Liver (tissue), 9 donors: ENCODE data around the gene ASPDH. TPM values are rescaled to one million over a fixed set of nuclear protein-coding genes. Genes with fewer than 3 reads are reported as not detected.

Source experiments
- DNase-seq: peaks from one replicate; pipeline ENCODE4 v3.0.0-alpha.2; 2017; ENCODE audit warnings: low spot score
- H3K27ac ChIP-seq, 2 donors: one replicate each; pipeline ENCODE4 v1.7.0; 2013; ENCODE audit warnings: inconsistent platforms in 2 of 2, low read length in 2 of 2, control low read depth in 1 of 2, low read depth in 1 of 2, mild to moderate bottlenecking in 1 of 2
- H3K27me3 ChIP-seq, 4 donors: one replicate each; pipeline versions ENCODE4 v1.6.1 to v1.7.0; 2013; ENCODE audit warnings: low read length in 3 of 4, inconsistent platforms in 1 of 4, mild to moderate bottlenecking in 1 of 4, moderate library complexity in 1 of 4; ENCODE audit not compliant: control insufficient read depth in 4 of 4, insufficient read depth in 4 of 4
- H3K36me3 ChIP-seq, 4 donors: one replicate each; pipeline versions ENCODE4 v1.6.1 to v1.7.0; 2013; ENCODE audit warnings: low read length in 3 of 4, mild to moderate bottlenecking in 3 of 4, low read depth in 1 of 4, moderate library complexity in 1 of 4; ENCODE audit not compliant: control insufficient read depth in 4 of 4, insufficient read depth in 3 of 4
- H3K4me1 ChIP-seq, 4 donors: one replicate each; pipeline versions ENCODE4 v1.6.1 to v1.7.0; 2013; ENCODE audit warnings: low read length in 3 of 4, mild to moderate bottlenecking in 3 of 4, moderate library complexity in 1 of 4; ENCODE audit not compliant: control insufficient read depth in 4 of 4, insufficient read depth in 4 of 4
- H3K4me3 ChIP-seq, 3 donors: one replicate each; pipeline versions ENCODE4 v1.6.1 to v1.7.0; 2013; ENCODE audit warnings: low read length in 3 of 3, control low read depth in 1 of 3, low read depth in 1 of 3, mild to moderate bottlenecking in 1 of 3
- H3K9ac ChIP-seq, 2 donors: one replicate each; pipeline ENCODE4 v1.7.0; 2013; ENCODE audit warnings: low read length in 2 of 2, mild to moderate bottlenecking in 2 of 2, moderate library complexity in 2 of 2, control low read depth in 1 of 2, low read depth in 1 of 2
- H3K9me3 ChIP-seq, 4 donors: one replicate each; pipeline versions ENCODE4 v1.6.1 to v1.7.0; 2013; ENCODE audit warnings: low read length in 3 of 4; ENCODE audit not compliant: control insufficient read depth in 4 of 4
- ATF3 ChIP-seq: IDR thresholded peaks from 2 replicates; pipeline ENCODE4 v1.6.1; 2016; ENCODE audit warnings: antibody characterized with exemption
- CTCF ChIP-seq: fragments of 150-350 bp; IDR thresholded peaks from 2 replicates; pipeline ENCODE4 v1.5.1; 2017; ENCODE audit warnings: improper control_type of control experiment, low read depth, low read length; ENCODE audit not compliant: missing input control
- EGR1 ChIP-seq, 2 donors: IDR thresholded peaks; 2 replicates each; pipeline ENCODE4 v1.6.1; 2016 to 2018; ENCODE audit warnings: antibody characterized with exemption in 2 of 2, low read depth in 2 of 2
- FOXA1 ChIP-seq: IDR thresholded peaks from 2 replicates; pipeline ENCODE4 v1.6.1; 2016; ENCODE audit warnings: antibody characterized with exemption
- HNF4A ChIP-seq, 2 donors: conservative IDR thresholded peaks; 2 replicates each; pipeline ENCODE4 v1.6.1; 2016; ENCODE audit warnings: antibody characterized with exemption in 2 of 2, mild to moderate bottlenecking in 2 of 2
- HNF4G ChIP-seq: IDR thresholded peaks from 2 replicates; pipeline ENCODE4 v1.6.1; 2016; ENCODE audit warnings: antibody characterized with exemption
- JUND ChIP-seq, 2 donors: IDR thresholded peaks; 2 replicates each; pipeline ENCODE4 v1.6.1; 2016; ENCODE audit warnings: antibody characterized with exemption in 2 of 2
- MAX ChIP-seq: IDR thresholded peaks from 2 replicates; pipeline ENCODE4 v1.6.1; 2016; ENCODE audit warnings: antibody characterized with exemption
- RAD21 ChIP-seq, 2 donors: IDR thresholded peaks; 2 replicates each; pipeline ENCODE4 v1.6.1; 2016; ENCODE audit warnings: antibody characterized with exemption in 2 of 2, mild to moderate bottlenecking in 2 of 2
- REST ChIP-seq: IDR thresholded peaks from 2 replicates; pipeline ENCODE4 v1.6.1; 2016; ENCODE audit warnings: antibody characterized with exemption, mild to moderate bottlenecking
- SP1 ChIP-seq: IDR thresholded peaks from 2 replicates; pipeline ENCODE4 v1.6.1; 2018; ENCODE audit warnings: antibody characterized with exemption, mild to moderate bottlenecking
- YY1 ChIP-seq: IDR thresholded peaks from 2 replicates; pipeline ENCODE4 v1.6.1; 2016; ENCODE audit warnings: antibody characterized with exemption, mild to moderate bottlenecking
- ZBTB33 ChIP-seq: IDR thresholded peaks from 2 replicates; pipeline ENCODE4 v1.6.1; 2016; ENCODE audit warnings: antibody characterized with exemption
- WGBS: extraction: QIAGEN DNeasy Blood & Tissue Kit; methylation state at CpG from one replicate; pipeline ENCODE4 v1.1.7; 2013; 5-methylcytosine and 5-hydroxymethylcytosine counted together
- polyA plus RNA-seq, 2 donors: library from polyadenylated mRNA; stranded (reverse) in 1 of 2; unstranded in 1 of 2; fragments of 200-250 nt in 1 of 2; fragments of >200 nt in 1 of 2; fragmentation: Nextera tagmentation in 1 of 2; extraction: Ambion mirVana in 1 of 2; gene quantifications; one replicate each; pipeline versions ENCODE4 v1.2.1 to v1.2.3, GENCODE V29; 2013 to 2015
- total RNA-seq, 2 donors: library from RNA; depleted of rRNA; stranded (reverse); fragments of >200 nt; gene quantifications; one replicate each; pipeline ENCODE4 v1.2.3, GENCODE V29; 2014
- donor health status: healthy.
- donor health status: healthy.
- donor health status: healthy.
- donor health status: healthy.
- donor health status: healthy.

The ASPDH gene
- total and polyA plus RNA-seq, 4 donors = 7.3 to 82.0 (median 37.1) TPM

- Histone ChIP-seq H3K4me1 (no peaks in the 10 kb centered on the region), H3K36me3 (no peaks in the 10 kb centered on the region), H3K9me3 (no peaks in the 10 kb centered on the region), H3K9ac (no peak overlapping the region), H3K27me3 (no peaks in the 10 kb centered on the region), H3K27ac (no peak overlapping the region), H3K4me3 (no peak overlapping the region)
- no peak for TF ChIP-seq HNF4G
- TF ChIP-seq ATF3 = no peak
- no peak for TF ChIP-seq SP1
- TF ChIP-seq JUND (IDR thresholded peaks at IDR 0.05) = no peak
- no peak for TF ChIP-seq EGR1 (IDR thresholded peaks at IDR 0.05; ENCODE audit: low read depth in 2 of 2)
- no peak for TF ChIP-seq CTCF
- TF ChIP-seq FOXA1 = no peak
- no peak for TF ChIP-seq MAX
- TF ChIP-seq YY1 = no peak
- TF ChIP-seq ZBTB33 = no peak
- DNase-seq = no peak
- WGBS = 51% methylated on average over 13 of the region's 13 CpGs
Measured at GRCh38 chr19:50488389-50489194, 25.1 kb downstream of the ASPDH start.

GRCh38 chr19:50486823-50487515, 26.7 kb downstream of the ASPDH start:
- DNase-seq = no peak
- 78% methylated on average over 18 of the region's 18 CpGs for WGBS
- TF ChIP-seq FOXA1 (no peak), REST (no peak), CTCF (peak; percentile 29), RAD21 (IDR thresholded peaks at IDR 0.05) (peak in 1 of 2 donors; percentile 38), HNF4A (conservative IDR thresholded peaks at IDR 0.05) (no peak)

More at GRCh38 chr19:50486823-50487515, 26.7 kb downstream of the ASPDH start:
- H3K9ac ChIP-seq = no peak overlapping the region
- peaks cover 0 to 11% (median 0%) of the 10 kb centered on the region in 4 donors for H3K36me3 ChIP-seq
- no peaks in the 10 kb centered on the region for H3K27me3 ChIP-seq
- peaks cover 0 to 1% (median 0%) of the 10 kb centered on the region in 4 donors for H3K4me1 ChIP-seq
- no peak overlapping the region for H3K27ac ChIP-seq
- H3K4me3 ChIP-seq = no peak overlapping the region
- no peaks in the 10 kb centered on the region for H3K9me3 ChIP-seq
